Activated CD8-positive, alpha-beta memory T cell treated with anti-CD3 and anti-CD28 coated beads, Interleukin-2, amount 50 U/mL, for 1 hour (primary cell): ENCODE results near the gene CPT1A.

Source experiments
- DNase-seq: peaks from one replicate; pipeline ENCODE4 v3.0.0-alpha.2; 2020; ENCODE audit errors: extremely low read depth

Gene CPT1A

DNA sequence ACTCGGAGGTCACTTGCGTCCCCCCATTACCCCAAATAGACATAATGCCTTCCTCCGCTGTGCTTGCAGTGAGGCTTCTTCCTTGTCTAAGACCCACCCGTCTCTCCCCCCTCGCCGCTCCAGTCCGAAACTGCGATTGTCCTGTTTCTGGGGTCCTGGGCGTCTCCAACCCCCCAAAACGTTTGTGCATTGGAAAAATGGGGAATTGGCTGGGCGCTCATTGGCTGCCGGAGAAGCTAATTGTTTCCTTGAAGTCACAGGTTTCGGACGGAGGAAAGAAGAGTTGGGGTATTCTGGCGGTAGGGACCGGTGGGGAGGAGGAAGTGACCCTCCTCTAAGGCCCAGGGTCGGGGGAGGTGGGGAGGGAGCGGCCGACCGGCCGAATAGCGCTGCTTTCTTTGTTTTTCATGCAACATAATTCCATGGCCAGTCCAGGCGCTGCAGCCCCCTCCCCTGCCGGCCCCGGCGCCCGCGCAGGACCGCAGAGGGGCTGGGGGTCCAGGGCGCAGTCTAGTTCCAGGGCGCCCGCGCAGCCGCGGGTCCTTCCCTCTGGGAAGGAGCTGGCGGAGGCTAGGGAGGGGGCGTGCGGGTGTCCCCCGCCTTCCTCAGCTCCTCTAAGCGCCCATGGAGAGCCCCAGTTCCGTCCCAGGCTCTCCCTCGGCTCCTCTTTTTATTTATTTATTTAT lies 12.7 kb upstream of the CPT1A start:
- no peak for DNase-seq

GRCh38 chr11:68852628-68853027 lies 10.9 kb upstream of the CPT1A start:
- no peak for DNase-seq

DNA sequence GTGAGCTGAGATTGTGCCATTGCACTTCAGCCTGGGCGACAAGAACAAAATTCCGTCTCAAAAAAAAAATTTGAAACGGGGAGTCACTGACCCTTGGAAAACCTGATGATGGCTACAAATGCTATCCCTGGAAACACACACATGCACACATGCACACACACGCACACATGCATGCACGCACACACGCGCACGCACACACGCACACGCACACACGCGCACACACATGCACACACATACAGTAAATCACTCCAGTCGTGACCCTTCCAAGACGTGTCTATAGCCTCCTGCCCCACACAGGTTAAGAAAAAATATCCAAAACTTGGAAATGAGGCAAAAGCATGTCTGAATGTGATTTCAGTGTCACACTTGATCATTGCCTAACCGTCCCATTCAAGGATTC lies 6.7 kb upstream of the CPT1A start:
- DNase-seq: no peak

- no peak for DNase-seq
Measured at GRCh38 chr11:68847395-68847794, 5.7 kb upstream of the CPT1A start.

GRCh38 chr11:68845351-68846002 lies 3.8 kb upstream of the CPT1A start:
- DNase-seq: no peak

GRCh38 chr11:68844801-68845200 lies 3.1 kb upstream of the CPT1A start:
- no peak for DNase-seq

GRCh38 chr11:68844376-68844775 lies 2.7 kb upstream of the CPT1A start:
- no peak for DNase-seq

DNA sequence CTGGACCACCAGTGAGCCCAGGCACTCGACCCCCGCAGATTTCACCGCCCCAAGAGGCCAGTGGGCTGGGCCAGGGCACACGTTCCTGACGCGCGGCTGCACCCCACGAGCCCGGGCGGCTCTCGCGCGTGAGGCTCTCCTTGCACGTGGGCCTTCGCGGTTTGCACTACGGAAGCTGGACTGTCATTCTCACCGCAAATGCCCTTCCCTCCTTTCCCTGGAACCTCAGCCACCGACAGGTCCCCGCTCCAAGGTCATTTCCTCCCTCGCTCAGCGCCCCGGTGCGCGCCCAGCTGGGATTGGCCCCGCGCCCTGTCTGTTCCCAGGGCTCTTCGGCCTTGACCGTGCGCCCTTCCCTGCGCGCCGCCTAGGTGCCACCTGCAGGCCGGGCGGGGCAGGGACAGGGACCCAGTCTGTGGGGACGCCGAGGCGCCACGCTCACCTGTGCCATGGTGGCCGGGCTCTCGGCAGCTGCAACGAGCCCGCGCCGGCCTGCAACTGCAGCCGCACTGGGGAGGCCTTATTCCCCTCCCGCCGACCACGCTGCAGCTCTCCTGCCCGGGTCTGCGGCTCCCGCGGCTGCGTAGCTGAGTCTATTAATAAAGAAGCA lies 2.1 kb upstream of the CPT1A start:
- no peak for DNase-seq

DNA sequence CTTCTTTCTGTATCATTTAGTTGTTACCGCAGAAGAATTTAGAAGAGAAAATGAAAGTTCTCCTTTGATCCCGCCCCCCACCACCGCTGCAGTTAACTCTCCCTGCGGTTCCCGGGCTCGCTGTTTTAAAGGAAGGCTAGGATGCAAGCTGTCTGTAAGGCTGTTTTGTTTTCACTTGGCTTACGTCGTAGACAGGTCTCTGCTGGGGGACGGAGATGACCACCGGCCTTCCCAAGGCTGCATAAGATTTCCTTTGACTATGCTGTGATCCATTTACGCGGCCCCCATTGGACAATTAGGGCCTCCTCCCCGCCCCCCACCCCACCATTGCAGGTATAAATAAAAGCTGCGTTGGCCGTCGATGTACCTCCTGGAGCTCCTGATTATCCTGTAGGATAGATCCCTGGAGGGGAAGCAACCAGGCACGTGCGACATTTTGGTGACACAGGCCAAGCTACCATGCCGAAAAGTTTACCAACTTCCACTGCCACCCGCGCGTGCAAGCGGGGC lies 1.4 kb upstream of the CPT1A start:
- DNase-seq: no peak

- DNase-seq: no peak
Measured at GRCh38 chr11:68842427-68843051, 823 bp upstream of the CPT1A start.

DNA sequence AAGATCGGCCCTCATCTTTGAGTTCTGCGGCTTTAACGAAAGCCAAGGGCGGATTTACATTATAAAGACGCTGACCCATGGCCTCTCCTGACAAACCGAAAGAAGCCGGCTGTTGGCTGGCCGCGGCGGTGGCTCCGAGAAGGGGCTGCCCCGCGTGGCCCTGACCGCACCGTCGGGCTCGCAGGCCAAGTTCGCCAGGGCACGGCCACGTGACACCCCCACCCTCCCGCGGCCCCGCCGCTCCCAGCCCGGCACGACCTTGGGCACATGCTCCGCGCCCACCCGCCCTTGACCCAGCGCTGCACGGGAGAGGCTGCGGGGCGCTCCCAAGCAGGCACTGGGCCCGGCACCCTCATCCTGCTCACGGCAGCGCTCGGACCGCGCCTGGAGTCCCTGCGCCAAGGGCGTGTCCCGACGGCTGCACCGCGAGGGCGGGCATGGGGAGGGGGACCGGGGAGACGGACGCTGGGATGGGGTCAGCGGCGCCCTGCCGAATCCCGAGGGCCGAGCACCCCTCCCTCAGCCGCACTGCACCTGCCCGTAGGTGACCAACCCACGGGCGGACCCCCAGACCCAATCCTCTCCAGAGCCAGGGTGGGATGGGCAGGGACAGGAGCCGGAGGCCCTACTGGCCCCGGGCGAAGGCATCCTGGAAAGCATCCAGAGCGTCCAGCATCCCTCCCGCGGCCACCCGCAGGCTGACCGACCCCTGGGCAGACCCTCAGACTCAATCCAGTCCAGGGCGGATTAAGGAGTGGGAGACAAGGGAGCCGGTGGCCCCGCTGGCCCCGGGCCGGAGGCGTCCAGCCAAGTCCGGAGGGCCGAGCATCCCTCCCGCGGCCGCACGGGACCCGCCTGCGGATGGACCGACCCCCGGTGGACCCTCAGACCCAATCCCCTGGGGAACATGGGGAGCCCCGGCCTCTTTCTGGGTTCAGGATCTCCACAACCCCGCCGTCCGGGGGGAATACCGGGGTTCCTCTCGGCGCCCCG lies 759 bp downstream of the CPT1A start:
- no peak for DNase-seq

DNA sequence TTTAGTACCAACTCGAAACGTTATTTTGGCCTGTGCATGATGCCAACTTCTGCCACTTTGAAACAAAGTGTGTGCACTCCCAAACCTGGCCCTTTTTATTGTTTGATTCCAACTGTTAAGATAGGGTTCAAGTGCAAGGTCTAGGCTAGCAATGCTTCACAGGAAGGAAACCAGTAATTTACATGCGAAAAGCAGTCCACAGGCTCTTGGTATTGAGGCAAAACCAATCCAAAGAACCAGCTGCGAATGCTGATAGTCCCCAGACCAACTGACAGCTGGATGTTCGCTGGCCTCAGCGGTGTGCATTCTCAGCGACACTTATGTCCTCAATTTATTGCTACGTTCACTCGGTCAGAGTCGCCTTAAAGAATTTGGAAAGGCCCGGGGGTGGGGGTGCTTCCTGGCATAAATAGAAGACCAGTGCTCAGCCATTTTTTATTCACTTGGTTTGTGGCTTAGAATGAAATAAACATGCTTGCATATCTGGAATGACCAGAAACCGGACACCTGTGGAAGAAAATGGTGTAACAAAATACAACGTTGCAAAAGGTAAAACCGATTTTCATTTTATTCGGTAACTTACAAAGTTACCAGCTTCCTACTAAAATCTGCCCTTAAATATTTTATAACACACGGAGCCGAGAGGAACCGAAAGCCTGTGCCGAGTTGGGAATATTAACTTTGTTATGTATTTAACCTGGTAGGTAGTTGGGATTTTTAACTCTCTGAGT lies 1.6 kb downstream of the CPT1A start:
- DNase-seq: no peak

GRCh38 chr11:68839054-68839865 lies 2.5 kb downstream of the CPT1A start:
- DNase-seq: peak; percentile 79

- DNase-seq: no peak
Measured at GRCh38 chr11:68838572-68838964, 3.1 kb downstream of the CPT1A start.

GRCh38 chr11:68837583-68838571 lies 3.8 kb downstream of the CPT1A start:
- no peak for DNase-seq

- DNase-seq: no peak
Measured at GRCh38 chr11:68835749-68836148, 6.0 kb downstream of the CPT1A start.

- no peak for DNase-seq
Measured at GRCh38 chr11:68835328-68835727, 6.4 kb downstream of the CPT1A start.

- DNase-seq: no peak
Measured at GRCh38 chr11:68832476-68833181, 9.1 kb downstream of the CPT1A start.
